ENCODE results near the gene SLC2A9.

Gene SLC2A9

DNA sequence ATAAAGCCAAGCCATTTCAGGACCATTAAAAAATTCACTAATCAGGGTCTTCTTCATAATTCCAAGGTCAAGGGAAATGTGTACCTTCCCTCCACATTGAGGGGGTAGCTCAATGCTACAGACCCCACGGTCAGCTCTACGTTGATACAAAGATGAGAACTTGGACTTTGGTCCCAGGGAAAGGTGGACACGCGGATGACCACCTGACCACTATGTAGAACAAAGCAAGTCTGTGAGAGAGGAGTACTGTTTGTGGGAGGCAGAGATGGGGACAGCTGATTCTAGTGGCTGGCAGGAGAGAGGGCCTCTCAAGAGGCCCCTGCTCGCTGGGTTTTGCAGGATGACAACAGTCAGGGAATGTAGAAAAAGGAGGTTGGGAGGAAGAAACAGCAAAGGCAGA, 58.0 kb downstream of the SLC2A9 start:
- Histone ChIP-seq H3K4me2 (ENCODE audit: low read depth, low read length) (no peak overlapping the region), H2AFZ (ENCODE audit: low read length) (no peak overlapping the region), H3K4me1 (ENCODE audit: low read length) (peaks cover 13% of the 10 kb centered on the region), H3K9me2 (replicated peaks; ENCODE audit: insufficient read depth, low read length) (no peaks in the 10 kb centered on the region), H3K4me3 (ENCODE audit: low read length) (no peak overlapping the region), H3F3A (ENCODE audit: insufficient read depth, low read length) (peaks cover 3% of the 10 kb centered on the region), H3K79me2 (ENCODE audit: low read length) (no peaks in the 10 kb centered on the region), H3K9me3 (replicated peaks; ENCODE audit: insufficient read depth, low read length) (no peaks in the 10 kb centered on the region), H3K36me3 (replicated peaks; ENCODE audit: insufficient read depth, low read length) (no peaks in the 10 kb centered on the region), H3K27me3 (replicated peaks; ENCODE audit: insufficient read depth, low read length) (no peaks in the 10 kb centered on the region), H3K27ac (ENCODE audit: low read length) (peak overlapping the region; percentile 52; the same call in 1 of the 2 replicates), H3K9ac (ENCODE audit: low read length) (no peak overlapping the region), H4K20me1 (ENCODE audit: insufficient read depth, low read length) (no peaks in the 10 kb centered on the region)
- no peak for TF ChIP-seq EZH2 (optimal IDR thresholded peaks at IDR 0.05; ENCODE audit: low read depth, low read length)
- TF ChIP-seq, protein P1, sequence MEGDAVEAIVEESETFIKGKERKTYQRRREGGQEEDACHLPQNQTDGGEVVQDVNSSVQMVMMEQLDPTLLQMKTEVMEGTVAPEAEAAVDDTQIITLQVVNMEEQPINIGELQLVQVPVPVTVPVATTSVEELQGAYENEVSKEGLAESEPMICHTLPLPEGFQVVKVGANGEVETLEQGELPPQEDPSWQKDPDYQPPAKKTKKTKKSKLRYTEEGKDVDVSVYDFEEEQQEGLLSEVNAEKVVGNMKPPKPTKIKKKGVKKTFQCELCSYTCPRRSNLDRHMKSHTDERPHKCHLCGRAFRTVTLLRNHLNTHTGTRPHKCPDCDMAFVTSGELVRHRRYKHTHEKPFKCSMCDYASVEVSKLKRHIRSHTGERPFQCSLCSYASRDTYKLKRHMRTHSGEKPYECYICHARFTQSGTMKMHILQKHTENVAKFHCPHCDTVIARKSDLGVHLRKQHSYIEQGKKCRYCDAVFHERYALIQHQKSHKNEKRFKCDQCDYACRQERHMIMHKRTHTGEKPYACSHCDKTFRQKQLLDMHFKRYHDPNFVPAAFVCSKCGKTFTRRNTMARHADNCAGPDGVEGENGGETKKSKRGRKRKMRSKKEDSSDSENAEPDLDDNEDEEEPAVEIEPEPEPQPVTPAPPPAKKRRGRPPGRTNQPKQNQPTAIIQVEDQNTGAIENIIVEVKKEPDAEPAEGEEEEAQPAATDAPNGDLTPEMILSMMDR (IDR thresholded peaks at IDR 0.05; ENCODE audit: low read length), result no peak
- TF ChIP-seq EZH2phosphoT487 (IDR thresholded peaks at IDR 0.05; ENCODE audit: low read length), result no peak
- no peak for DNase-seq

DNA sequence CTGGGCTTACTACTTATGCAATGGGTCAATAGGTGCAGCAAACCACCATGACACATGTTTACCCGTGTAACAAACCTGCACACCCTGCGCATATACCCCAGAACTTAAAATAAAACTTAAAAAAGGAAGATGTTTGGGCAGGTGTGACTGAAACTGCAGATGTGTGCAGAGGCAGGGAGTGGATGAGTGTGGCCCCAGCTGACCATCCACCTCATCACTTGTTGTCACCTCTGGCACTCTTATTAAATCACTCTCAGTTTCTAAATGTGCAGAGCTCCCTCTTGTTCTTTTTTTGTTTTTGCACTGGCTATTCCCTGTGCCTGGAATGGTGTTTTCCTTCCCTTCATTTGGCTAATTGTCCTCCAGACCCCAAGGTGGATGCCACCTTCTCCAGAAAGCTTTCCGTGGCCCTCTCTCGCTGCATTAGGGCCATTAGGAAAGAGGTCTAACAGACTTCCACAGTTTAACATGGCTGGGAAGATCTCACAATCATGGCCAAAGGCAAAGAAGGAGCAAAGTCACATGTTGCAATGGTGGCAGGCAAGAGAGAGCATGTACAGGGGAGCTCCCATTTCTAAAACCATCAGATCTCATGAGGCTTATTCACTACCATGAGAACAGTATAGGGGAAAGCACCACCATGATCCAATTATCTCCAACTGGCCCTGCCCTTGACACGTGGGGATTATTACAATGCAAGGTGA, 58.5 kb downstream of the SLC2A9 start:
- TF ChIP-seq EZH2phosphoT487 (IDR thresholded peaks at IDR 0.05; ENCODE audit: low read length) (no peak), EZH2 (optimal IDR thresholded peaks at IDR 0.05; ENCODE audit: low read depth, low read length) (no peak)
- TF ChIP-seq, protein P1 (IDR thresholded peaks at IDR 0.05; ENCODE audit: low read length), result no peak
- DNase-seq, result peak; percentile 49
- no peaks in the 10 kb centered on the region for H4K20me1 ChIP-seq (ENCODE audit: insufficient read depth, low read length)
- H3K27me3 ChIP-seq (replicated peaks; ENCODE audit: insufficient read depth, low read length), result no peaks in the 10 kb centered on the region
- no peak overlapping the region for H3K9ac ChIP-seq (ENCODE audit: low read length)
- no peak overlapping the region for H3K4me2 ChIP-seq (ENCODE audit: low read depth, low read length)
- H3K4me1 ChIP-seq (ENCODE audit: low read length), result peaks cover 13% of the 10 kb centered on the region
- H3K79me2 ChIP-seq (ENCODE audit: low read length), result no peaks in the 10 kb centered on the region
- H2AFZ ChIP-seq (ENCODE audit: low read length), result no peak overlapping the region
- no peaks in the 10 kb centered on the region for H3K9me3 ChIP-seq (replicated peaks; ENCODE audit: insufficient read depth, low read length)
- H3F3A ChIP-seq (ENCODE audit: insufficient read depth, low read length), result peaks cover 3% of the 10 kb centered on the region
- H3K4me3 ChIP-seq (ENCODE audit: low read length), result no peak overlapping the region
- H3K27ac ChIP-seq (ENCODE audit: low read length), result peak overlapping the region; percentile 52; the same call in 1 of the 2 replicates
- H3K9me2 ChIP-seq (replicated peaks; ENCODE audit: insufficient read depth, low read length), result no peaks in the 10 kb centered on the region
- H3K36me3 ChIP-seq (replicated peaks; ENCODE audit: insufficient read depth, low read length), result no peaks in the 10 kb centered on the region

DNA sequence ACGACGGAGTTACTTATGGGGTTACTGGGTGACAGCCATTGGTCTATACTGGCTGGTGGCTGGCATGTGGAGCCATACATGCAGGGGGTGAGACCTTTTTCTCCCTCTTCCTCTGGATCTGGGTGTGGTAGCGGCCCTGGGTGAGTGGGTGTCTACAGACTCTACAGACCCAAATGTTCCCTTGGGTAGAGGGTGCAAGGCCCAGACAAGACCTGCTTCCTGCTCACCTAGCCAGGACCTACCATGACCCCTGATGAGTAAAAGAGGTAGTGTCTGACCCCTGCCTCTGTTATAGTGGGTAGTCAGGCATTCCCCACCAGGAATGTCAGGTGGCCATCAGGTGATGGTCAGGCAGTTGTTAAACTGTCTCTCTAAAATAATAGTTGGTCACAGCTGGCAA, 66.8 kb downstream of the SLC2A9 start:
- H3F3A ChIP-seq (ENCODE audit: insufficient read depth, low read length), result no peaks in the 10 kb centered on the region
- TF ChIP-seq EZH2 (optimal IDR thresholded peaks at IDR 0.05; ENCODE audit: low read depth, low read length) (no peak), EZH2phosphoT487 (IDR thresholded peaks at IDR 0.05; ENCODE audit: low read length) (no peak)
- TF ChIP-seq, protein P1 (IDR thresholded peaks at IDR 0.05; ENCODE audit: low read length), result no peak

More for the DNA sequence above, 66.8 kb downstream of the SLC2A9 start:
- Histone ChIP-seq H3K79me2 (ENCODE audit: low read length) (no peaks in the 10 kb centered on the region), H3K9ac (ENCODE audit: low read length) (no peak overlapping the region), H3K36me3 (replicated peaks; ENCODE audit: insufficient read depth, low read length) (no peaks in the 10 kb centered on the region), H4K20me1 (ENCODE audit: insufficient read depth, low read length) (no peaks in the 10 kb centered on the region), H3K9me3 (replicated peaks; ENCODE audit: insufficient read depth, low read length) (no peaks in the 10 kb centered on the region), H3K4me2 (ENCODE audit: low read depth, low read length) (no peak overlapping the region), H3K4me1 (ENCODE audit: low read length) (no peaks in the 10 kb centered on the region), H3K9me2 (replicated peaks; ENCODE audit: insufficient read depth, low read length) (no peaks in the 10 kb centered on the region), H3K4me3 (ENCODE audit: low read length) (no peak overlapping the region), H2AFZ (ENCODE audit: low read length) (no peak overlapping the region), H3K27ac (ENCODE audit: low read length) (no peak overlapping the region), H3K27me3 (replicated peaks; ENCODE audit: insufficient read depth, low read length) (no peaks in the 10 kb centered on the region)
- DNase-seq, result no peak
